Caco-2 (cell line): ENCODE measurements around the gene EDN2. TPM values are rescaled to one million over a fixed set of nuclear protein-coding genes. Genes with fewer than 3 reads are reported as not detected.
A peak's percentile ranks its signal among the peaks of the same experiment; 100 is the strongest.

Source experiments
- BruUV-seq: library from RNA; stranded (reverse); fragments of 400-500 nt; replicated peaks from 2 replicates; lab custom pipeline; 2021; lab: Mats Ljungman, UMichigan
- CTCF ChIA-PET: fragments of 300-600 bp; sonication (Branson Sonifier 250); formaldehyde crosslinking; loops from one replicate; lab custom pipeline; 2022; ENCODE audit warnings: antibody characterized with exemption; lab: Charles Lee
- POLR2A ChIA-PET: fragments of 300-600 bp; sonication (Branson Sonifier 250); formaldehyde crosslinking; loops from one replicate; lab custom pipeline; 2022; ENCODE audit warnings: antibody characterized with exemption; lab: Charles Lee
- DNase-seq, 2 experiments: peaks; one replicate each; pipeline versions ENCODE4 v3.0.0 to v3.0.0-alpha.2; 2020 to 2022
- H3K27me3 ChIP-seq: replicated peaks from 2 replicates; pipeline ENCODE4 v1.6.0; 2011; ENCODE audit warnings: low read length; ENCODE audit not compliant: control insufficient read depth, insufficient read depth
- H3K36me3 ChIP-seq: 2 replicates; pipeline ENCODE4 v1.5.1; 2011; ENCODE audit warnings: low read length; ENCODE audit not compliant: control insufficient read depth, insufficient read depth
- H3K4me1 ChIP-seq: fragments of 250-450 bp; sonication (Bioruptor Pico); 2 replicates; pipeline ENCODE4 v1.5.1; 2020; ENCODE audit warnings: mild to moderate bottlenecking
- H3K4me3 ChIP-seq: 2 replicates; pipeline ENCODE4 v1.5.1; 2011; ENCODE audit warnings: low read depth, mild to moderate bottlenecking, control low read depth, low read length
- H3K9me3 ChIP-seq: fragments of 250-450 bp; sonication (Bioruptor Pico); 2 replicates; pipeline ENCODE4 v1.5.1; 2020; ENCODE audit warnings: mild to moderate bottlenecking, moderate library complexity
- H3K27ac Mint-ChIP-seq: one replicate; pipeline ENCODE4 v1.8.0; 2022; ENCODE audit warnings: mixed read lengths; ENCODE audit not compliant: unreplicated experiment
- H3K27me3 Mint-ChIP-seq: one replicate; pipeline ENCODE4 v1.8.0; 2022; ENCODE audit warnings: mixed read lengths; ENCODE audit not compliant: insufficient read depth, unreplicated experiment
- H3K36me3 Mint-ChIP-seq: one replicate; pipeline ENCODE4 v1.8.0; 2022; ENCODE audit warnings: mild to moderate bottlenecking, mixed read lengths; ENCODE audit not compliant: insufficient read depth, unreplicated experiment
- H3K4me1 Mint-ChIP-seq: one replicate; pipeline ENCODE4 v1.8.0; 2022; ENCODE audit warnings: low read depth, mixed read lengths; ENCODE audit not compliant: unreplicated experiment
- H3K4me3 Mint-ChIP-seq: one replicate; pipeline ENCODE4 v1.8.0; 2022; ENCODE audit warnings: mild to moderate bottlenecking, moderate library complexity, mixed read lengths; ENCODE audit not compliant: unreplicated experiment
- H3K9me3 Mint-ChIP-seq: one replicate; pipeline ENCODE4 v1.8.0; 2022; ENCODE audit warnings: mixed read lengths; ENCODE audit not compliant: unreplicated experiment
- CTCF ChIP-seq, 2 experiments: fragments of 200-600 bp in 1 of 2; IDR thresholded peaks; 1 replicate in 1 of 2; 2 replicates in 1 of 2; pipeline versions ENCODE4 v1.5.1 to v1.8.0; 2011 to 2022; ENCODE audit warnings: antibody characterized with exemption in 1 of 2, control low read depth in 1 of 2, inconsistent platforms in 1 of 2, low read depth in 1 of 2, low read length in 1 of 2, mild to moderate bottlenecking in 1 of 2, moderate library complexity in 1 of 2; ENCODE audit not compliant: insufficient read depth in 1 of 2, severe bottlenecking in 1 of 2, unreplicated experiment in 1 of 2
- intact Hi-C: fragments of 100-400 bp; cut with micrococcal nuclease; formaldehyde crosslinking; loops from one replicate; pipeline ENCODE4 v1.10.0; 2022; ENCODE audit not compliant: unreplicated experiment
- total RNA-seq: library from RNA; stranded (reverse); gene quantifications from 2 replicates; pipeline ENCODE4 v1.2.3, GENCODE V29; 2022

Gene EDN2
- total RNA-seq, 1 experiment from 2014 or later = not detected

GRCh38 chr1:41448821-41449220 is 35.7 kb downstream of the EDN2 start:
- Mint-ChIP-seq H3K9me3 (no peaks in the 10 kb centered on the region), H3K27ac (no peak overlapping the region), H3K4me1 (peaks cover 25% of the 10 kb centered on the region), H3K27me3 (no peaks in the 10 kb centered on the region), H3K36me3 (peaks cover 6% of the 10 kb centered on the region), H3K4me3 (no peak overlapping the region)
- H3K36me3 ChIP-seq = no peaks in the 10 kb centered on the region
- BruUV-seq = no TSS peak
- DNase-seq = no peak
- intact Hi-C loops = no loop called here
- H3K4me1 ChIP-seq = peaks cover 6% of the 10 kb centered on the region; the same call in 1 of the 2 replicates
- H3K9me3 ChIP-seq = no peaks in the 10 kb centered on the region
- no peak for TF ChIP-seq CTCF (IDR thresholded peaks at IDR 0.05; ENCODE audit: insufficient read depth in 1 of 2, low read depth in 1 of 2, low read length in 1 of 2, severe bottlenecking in 1 of 2, unreplicated experiment in 1 of 2)
- ChIA-PET CTCF (no interaction called here), POLR2A (no interaction called here)
- no peak overlapping the region for H3K4me3 ChIP-seq
- no peaks in the 10 kb centered on the region for H3K27me3 ChIP-seq

DNA sequence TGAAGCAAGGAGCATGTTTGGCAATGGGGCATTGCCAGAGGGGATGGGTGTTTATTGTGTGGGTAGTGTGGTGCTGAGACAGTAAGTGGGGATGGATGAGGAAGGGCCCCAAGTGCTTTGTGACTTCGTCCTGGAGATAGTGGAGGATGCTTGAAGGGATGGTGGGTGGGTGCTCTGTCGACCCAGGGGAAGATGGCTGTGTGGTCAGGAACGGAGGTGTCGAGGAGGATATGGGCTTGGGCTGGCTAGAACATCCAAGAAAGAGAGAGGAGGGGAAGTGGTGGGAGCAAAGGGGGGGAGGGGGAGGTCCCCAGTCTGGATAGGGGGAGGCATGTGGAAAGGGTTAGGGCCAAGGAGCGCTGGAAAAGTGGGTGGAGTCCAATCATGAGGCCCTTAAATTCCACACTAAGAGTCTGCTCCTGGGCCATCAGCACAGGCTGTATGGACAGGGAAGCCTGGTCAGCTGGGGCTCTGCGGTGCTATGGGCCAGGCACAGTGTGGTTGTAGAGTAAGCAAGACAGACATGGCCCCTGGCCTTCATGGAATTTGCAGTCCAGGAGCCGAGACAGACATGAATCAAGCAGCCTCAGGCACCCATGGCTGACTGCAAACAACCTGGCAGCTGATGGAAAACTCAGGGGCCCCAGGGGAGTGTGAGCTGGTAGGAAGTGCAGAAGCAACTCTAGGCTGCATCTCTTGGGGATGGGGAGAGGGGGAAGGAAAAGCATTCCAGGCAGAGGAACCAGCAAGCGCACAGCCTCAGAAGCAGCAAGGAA is 36.3 kb downstream of the EDN2 start:
- TF ChIP-seq CTCF (IDR thresholded peaks at IDR 0.05; ENCODE audit: insufficient read depth in 1 of 2, low read depth in 1 of 2, low read length in 1 of 2, severe bottlenecking in 1 of 2, unreplicated experiment in 1 of 2) = no peak
- Histone ChIP-seq H3K4me1 (peaks cover 6% of the 10 kb centered on the region; the same call in 1 of the 2 replicates), H3K36me3 (no peaks in the 10 kb centered on the region), H3K4me3 (no peak overlapping the region), H3K9me3 (no peaks in the 10 kb centered on the region), H3K27me3 (no peaks in the 10 kb centered on the region)
- peaks cover 25% of the 10 kb centered on the region for H3K4me1 Mint-ChIP-seq
- no peak overlapping the region for H3K27ac Mint-ChIP-seq
- peaks cover 6% of the 10 kb centered on the region for H3K36me3 Mint-ChIP-seq
- no TSS peak for BruUV-seq
- ChIA-PET POLR2A (no interaction called here), CTCF (interaction anchor here (1.2 kb wide), 1 partner anchor 87 kb away, joined by 3 read pairs; the partner anchor contains the start of gene FOXO6)
- no peak overlapping the region for H3K4me3 Mint-ChIP-seq
- H3K9me3 Mint-ChIP-seq = no peaks in the 10 kb centered on the region
- H3K27me3 Mint-ChIP-seq = no peaks in the 10 kb centered on the region
- peak; percentile 6 to 47 for DNase-seq
- intact Hi-C loops = no loop called here

DNA sequence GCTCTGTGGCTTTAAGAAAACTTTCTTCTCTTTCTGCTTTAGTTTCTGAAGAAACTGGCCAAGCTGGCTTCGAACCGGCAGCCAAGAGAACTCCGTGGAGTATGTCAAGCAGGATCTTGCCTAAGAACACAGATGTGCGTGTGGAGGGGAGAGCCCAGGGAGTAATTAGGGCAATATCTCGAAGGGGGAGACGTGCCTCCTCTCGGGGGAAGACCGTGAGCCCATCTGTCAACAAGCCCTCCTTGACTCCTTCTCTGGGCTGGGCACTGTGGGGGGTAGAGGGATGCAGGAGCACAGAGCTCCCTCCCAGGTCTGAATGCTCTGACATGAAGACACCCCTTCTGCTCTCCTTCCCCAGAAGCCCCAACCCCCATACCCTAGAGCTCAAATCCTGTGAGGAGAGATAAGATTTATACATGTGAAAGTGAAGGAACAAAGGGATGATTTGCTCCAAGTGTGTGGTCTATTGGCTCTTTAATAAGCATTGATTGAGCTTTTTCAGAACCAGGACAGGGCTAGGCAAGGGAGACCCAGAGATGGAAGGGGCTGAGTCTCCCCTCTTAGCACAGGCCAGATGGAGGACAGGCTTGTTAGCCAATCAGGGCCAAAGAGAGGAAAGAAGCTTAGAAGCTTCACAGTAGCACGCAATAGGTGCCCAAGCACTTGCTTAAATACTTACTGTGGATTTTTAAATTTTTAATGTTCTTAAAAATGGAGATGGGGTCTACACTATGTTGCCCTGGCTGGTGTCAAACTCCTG is 37.5 kb downstream of the EDN2 start:
- H3K36me3 Mint-ChIP-seq = peaks cover 6% of the 10 kb centered on the region
- Histone ChIP-seq H3K27me3 (no peaks in the 10 kb centered on the region), H3K36me3 (no peaks in the 10 kb centered on the region), H3K4me3 (no peak overlapping the region), H3K9me3 (no peaks in the 10 kb centered on the region), H3K4me1 (peaks cover 6% of the 10 kb centered on the region; the same call in 1 of the 2 replicates)
- no peak for DNase-seq
- no peaks in the 10 kb centered on the region for H3K27me3 Mint-ChIP-seq
- no peaks in the 10 kb centered on the region for H3K9me3 Mint-ChIP-seq
- no peak overlapping the region for H3K4me3 Mint-ChIP-seq
- intact Hi-C loops = no loop called here
- TF ChIP-seq CTCF (IDR thresholded peaks at IDR 0.05; ENCODE audit: insufficient read depth in 1 of 2, low read depth in 1 of 2, low read length in 1 of 2, severe bottlenecking in 1 of 2, unreplicated experiment in 1 of 2) = no peak
- H3K27ac Mint-ChIP-seq = no peak overlapping the region
- POLR2A ChIA-PET = no interaction called here
- CTCF ChIA-PET = interaction anchor here (0.6 to 1.2 kb wide), 2 partner anchors 37 to 86 kb away, joined by 3 read pairs; partner anchors contain the start of gene FOXO6
- no TSS peak for BruUV-seq
- H3K4me1 Mint-ChIP-seq = peaks cover 25% of the 10 kb centered on the region
